ENCODE measurements around the gene EFHC1.

GRCh38 chr6:52522655-52523054, 102.5 kb downstream of the EFHC1 start:
- TF ChIP-seq EZH2 (optimal IDR thresholded peaks at IDR 0.05; ENCODE audit: low read depth, low read length) (no peak), CTCF (IDR thresholded peaks at IDR 0.05; ENCODE audit: low read length) (no peak)
